Measurements from ENCODE around the gene PKD1.

DNA sequence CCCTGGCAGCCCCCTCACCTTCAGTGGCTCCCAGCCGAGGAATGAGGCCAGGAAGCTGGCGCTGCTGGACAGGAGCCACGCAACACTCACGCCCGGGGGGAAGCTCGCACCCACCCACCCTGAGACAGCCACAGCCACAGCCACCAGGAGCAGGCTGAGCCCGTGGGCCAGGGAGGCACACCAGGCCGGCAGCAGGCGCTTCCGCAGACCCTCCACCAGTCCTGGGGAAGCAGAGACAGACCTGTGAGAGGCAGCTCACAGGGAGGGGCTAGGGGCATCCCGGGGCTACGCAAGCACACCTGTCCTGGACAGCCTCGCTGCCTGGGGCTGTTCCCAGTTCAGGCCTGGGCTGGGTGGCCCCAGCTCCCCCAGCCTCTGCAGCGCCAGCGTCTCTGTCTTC, 41.9 kb downstream of the PKD1 start:
- TF ChIP-seq, protein P1, sequence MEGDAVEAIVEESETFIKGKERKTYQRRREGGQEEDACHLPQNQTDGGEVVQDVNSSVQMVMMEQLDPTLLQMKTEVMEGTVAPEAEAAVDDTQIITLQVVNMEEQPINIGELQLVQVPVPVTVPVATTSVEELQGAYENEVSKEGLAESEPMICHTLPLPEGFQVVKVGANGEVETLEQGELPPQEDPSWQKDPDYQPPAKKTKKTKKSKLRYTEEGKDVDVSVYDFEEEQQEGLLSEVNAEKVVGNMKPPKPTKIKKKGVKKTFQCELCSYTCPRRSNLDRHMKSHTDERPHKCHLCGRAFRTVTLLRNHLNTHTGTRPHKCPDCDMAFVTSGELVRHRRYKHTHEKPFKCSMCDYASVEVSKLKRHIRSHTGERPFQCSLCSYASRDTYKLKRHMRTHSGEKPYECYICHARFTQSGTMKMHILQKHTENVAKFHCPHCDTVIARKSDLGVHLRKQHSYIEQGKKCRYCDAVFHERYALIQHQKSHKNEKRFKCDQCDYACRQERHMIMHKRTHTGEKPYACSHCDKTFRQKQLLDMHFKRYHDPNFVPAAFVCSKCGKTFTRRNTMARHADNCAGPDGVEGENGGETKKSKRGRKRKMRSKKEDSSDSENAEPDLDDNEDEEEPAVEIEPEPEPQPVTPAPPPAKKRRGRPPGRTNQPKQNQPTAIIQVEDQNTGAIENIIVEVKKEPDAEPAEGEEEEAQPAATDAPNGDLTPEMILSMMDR (IDR thresholded peaks at IDR 0.05), result no peak
- TF ChIP-seq POLR2A (IDR thresholded peaks at IDR 0.05), result no peak

All from body of pancreas (tissue), 4 donors.